HCT116 (cell line): ENCODE data around the gene PTHLH. TPM values are rescaled to one million over a fixed set of nuclear protein-coding genes. Genes with fewer than 3 reads are reported as not detected.

Source experiments
- ATAC-seq: fragments of 200-7000 bp; cut with Tn5 transposase; 2 replicates; pipeline ENCODE4 v1.9.1; 2020; ENCODE audit warnings: mild to moderate bottlenecking, moderate library complexity
- BruUV-seq: library from RNA; stranded (reverse); fragments of 400-500 nt; replicated peaks from 2 replicates; lab custom pipeline; 2021; lab: Mats Ljungman, UMichigan
- CTCF ChIA-PET: fragments of 300-600 bp; sonication (Branson Sonifier 250); formaldehyde crosslinking; loops from one replicate; lab custom pipeline; 2021; ENCODE audit warnings: antibody characterized with exemption; lab: Charles Lee
- POLR2A ChIA-PET: fragments of 300-600, 350-600 bp; sonication (Branson Sonifier 250); formaldehyde crosslinking; loops from one replicate; lab custom pipeline; 2021; ENCODE audit warnings: antibody characterized with exemption; lab: Charles Lee
- RAD21 ChIA-PET, 2 experiments: fragments of 300-600 bp; sonication (Branson Sonifier 250); formaldehyde crosslinking; loops; one replicate each; lab custom pipeline; 2023; ENCODE audit warnings: low total read pairs in 2 of 2; ENCODE audit not compliant: uncharacterized antibody in 2 of 2, unreplicated experiment in 2 of 2, low non-redundant PET in 1 of 2; lab: Charles Lee
- DNase-seq: peaks from one replicate; pipeline ENCODE4 v3.0.0-alpha.2; 2010; ENCODE audit warnings: low read depth, low spot score
- H2AFZ ChIP-seq: fragments of 200-600 bp; shearing (Covaris generic), sonication (generic); 2 replicates; pipeline ENCODE4 v1.6.1; 2017; ENCODE audit warnings: low read depth, mixed run types, mixed read lengths, antibody characterized with exemption, low read length; ENCODE audit not compliant: poor library complexity, severe bottlenecking
- H3K27ac ChIP-seq: 2 replicates; pipeline ENCODE4 v1.5.1; 2012; ENCODE audit warnings: low read depth, low read length
- H3K27me3 ChIP-seq: fragments of 200-600 bp; sonication (generic); 2 replicates; pipeline ENCODE4 v1.6.1; 2016; ENCODE audit warnings: mixed run types, low read length, mixed read lengths; ENCODE audit not compliant: insufficient read depth
- H3K36me3 ChIP-seq, 2 experiments: fragments of 200-500 bp in 1 of 2; fragments of 200-600 bp in 1 of 2; sonication (Bioruptor generic) in 1 of 2; sonication (generic) in 1 of 2; 2 replicates each; pipeline versions ENCODE4 v1.5.1 to v1.6.1; 2014 to 2016; ENCODE audit warnings: low read length in 2 of 2, inconsistent platforms in 1 of 2, mixed read lengths in 1 of 2, mixed run types in 1 of 2; ENCODE audit not compliant: insufficient read depth in 2 of 2, control insufficient read depth in 1 of 2
- H3K4me1 ChIP-seq, 2 experiments: fragments of 200-600 bp in 1 of 2; sonication (generic) in 1 of 2; 2 replicates each; pipeline versions ENCODE4 v1.5.1 to v1.6.1; 2012 to 2017; ENCODE audit warnings: low read length in 2 of 2, inconsistent platforms in 1 of 2, mild to moderate bottlenecking in 1 of 2, mixed read lengths in 1 of 2, mixed run types in 1 of 2, moderate library complexity in 1 of 2; ENCODE audit not compliant: insufficient read depth in 2 of 2, control insufficient read depth in 1 of 2
- H3K4me2 ChIP-seq: fragments of 200-600 bp; sonication (generic); 2 replicates; pipeline ENCODE4 v1.6.1; 2017; ENCODE audit warnings: mixed run types, low read length, mixed read lengths
- H3K4me3 ChIP-seq, 2 experiments: fragments of 200-600 bp in 1 of 2; sonication (generic) in 1 of 2; replicated peaks in 1 of 2; 2 replicates each; pipeline ENCODE4 v1.5.1; 2011 to 2016; ENCODE audit warnings: low read length in 2 of 2, control low read depth in 1 of 2, low read depth in 1 of 2, mild to moderate bottlenecking in 1 of 2, mixed read lengths in 1 of 2, mixed run types in 1 of 2
- H3K79me2 ChIP-seq: fragments of 200-600 bp; sonication (generic); 2 replicates; pipeline ENCODE4 v1.6.1; 2017; ENCODE audit warnings: mild to moderate bottlenecking, mixed run types, low read length, moderate library complexity, mixed read lengths; ENCODE audit not compliant: insufficient read depth
- H3K9ac ChIP-seq: fragments of 200-600 bp; sonication (generic); 2 replicates; pipeline ENCODE4 v1.6.1; 2016; ENCODE audit warnings: low read length, mixed read lengths
- H3K9me2 ChIP-seq: fragments of 200-600 bp; sonication (generic), shearing (Covaris generic); 2 replicates; pipeline ENCODE4 v1.6.1; 2017; ENCODE audit warnings: mixed run types, mild to moderate bottlenecking, moderate library complexity; ENCODE audit not compliant: insufficient read depth
- H3K9me3 ChIP-seq, 2 experiments: fragments of 200-500 bp in 1 of 2; fragments of 200-600 bp in 1 of 2; sonication (Bioruptor generic) in 1 of 2; sonication (generic) in 1 of 2; 2 replicates each; pipeline ENCODE4 v1.6.1; 2014 to 2017; ENCODE audit warnings: low read length in 2 of 2, mixed read lengths in 2 of 2, inconsistent platforms in 1 of 2, low read depth in 1 of 2, mild to moderate bottlenecking in 1 of 2, mixed run types in 1 of 2, moderate library complexity in 1 of 2; ENCODE audit not compliant: control insufficient read depth in 1 of 2, insufficient read depth in 1 of 2
- H4K20me1 ChIP-seq: fragments of 200-600 bp; sonication (generic), shearing (Covaris generic); 2 replicates; pipeline ENCODE4 v1.6.1; 2017; ENCODE audit warnings: mixed run types, mild to moderate bottlenecking, moderate library complexity; ENCODE audit not compliant: insufficient read depth
- CEBPB ChIP-seq: IDR thresholded peaks from 2 replicates; pipeline ENCODE4 v1.6.1; 2012; ENCODE audit warnings: low read depth
- ELF1 ChIP-seq: IDR thresholded peaks from 2 replicates; pipeline ENCODE4 v1.6.1; 2012; ENCODE audit warnings: low read depth, borderline replicate concordance
- EZH2 ChIP-seq: fragments of 200-600 bp; sonication (generic); IDR thresholded peaks from 2 replicates; pipeline ENCODE4 v1.6.1; 2017; ENCODE audit warnings: antibody characterized with exemption, mixed run types
- EZH2phosphoT487 ChIP-seq: fragments of 200-600 bp; IDR thresholded peaks from 2 replicates; pipeline ENCODE4 v1.6.1; 2018; ENCODE audit warnings: antibody characterized with exemption, borderline replicate concordance
- FOSL1 ChIP-seq: IDR thresholded peaks from 2 replicates; pipeline ENCODE4 v1.6.1; 2012; ENCODE audit warnings: low read depth
- MAX ChIP-seq: IDR thresholded peaks from 2 replicates; pipeline ENCODE4 v1.6.1; 2012
- POLR2AphosphoS5 ChIP-seq: IDR thresholded peaks from 2 replicates; pipeline ENCODE4 v1.6.1; 2011; ENCODE audit warnings: mild to moderate bottlenecking, low read depth, low read length, moderate library complexity
- SIN3A ChIP-seq: IDR thresholded peaks from 2 replicates; pipeline ENCODE4 v1.6.1; 2012; ENCODE audit warnings: low read depth
- SP1 ChIP-seq: IDR thresholded peaks from 2 replicates; pipeline ENCODE4 v1.6.1; 2012; ENCODE audit warnings: low read depth
- SRF ChIP-seq: IDR thresholded peaks from 2 replicates; pipeline ENCODE4 v1.6.1; 2012; ENCODE audit warnings: low read depth
- ZFX ChIP-seq: fragments of 450-650 bp; IDR thresholded peaks from 2 replicates; pipeline ENCODE4 v1.6.1; 2017
- ZNF274 ChIP-seq: fragments of 200-500 bp; sonication (Bioruptor generic); IDR thresholded peaks from 2 replicates; pipeline ENCODE4 v1.6.1; 2014; ENCODE audit warnings: mild to moderate bottlenecking, low read depth, low read length, inconsistent platforms
- intact Hi-C: fragments of 100-400 bp; cut with micrococcal nuclease; formaldehyde crosslinking; loops from 2 replicates; pipeline ENCODE4 v1.10.0; 2022
- total RNA-seq: library from RNA; stranded (reverse); gene quantifications from one replicate; pipeline ENCODE4 v1.2.1, GENCODE V29; 2021; ENCODE audit not compliant: unreplicated experiment
- TF ChIP-seq, protein P1 (sequence below), 3 experiments: fragments of 200-600 bp in 1 of 3; sonication (generic) in 1 of 3; IDR thresholded peaks in 2 of 3; conservative IDR thresholded peaks in 1 of 3; 2 replicates each; pipeline ENCODE4 v1.5.1; 2012 to 2017; ENCODE audit warnings: low read depth in 2 of 3, low read length in 2 of 3, antibody characterized with exemption in 1 of 3, borderline replicate concordance in 1 of 3, control low read depth in 1 of 3, mild to moderate bottlenecking in 1 of 3, mixed read lengths in 1 of 3, mixed run types in 1 of 3, moderate library complexity in 1 of 3; ENCODE audit not compliant: insufficient read depth in 1 of 3
- TF ChIP-seq, protein P2 (sequence below): IDR thresholded peaks from 2 replicates; pipeline ENCODE4 v1.6.1; 2012; ENCODE audit warnings: low read depth

Gene PTHLH
- total RNA-seq, 1 experiment from 2014 or later: not detected

- TF ChIP-seq EZH2phosphoT487 (no peak), FOSL1 (no peak), SIN3A (no peak), CEBPB (no peak), SP1 (no peak), EZH2 (no peak)
Measured at GRCh38 chr12:27953817-27954216, 18.7 kb downstream of the PTHLH start (continued).

DNA sequence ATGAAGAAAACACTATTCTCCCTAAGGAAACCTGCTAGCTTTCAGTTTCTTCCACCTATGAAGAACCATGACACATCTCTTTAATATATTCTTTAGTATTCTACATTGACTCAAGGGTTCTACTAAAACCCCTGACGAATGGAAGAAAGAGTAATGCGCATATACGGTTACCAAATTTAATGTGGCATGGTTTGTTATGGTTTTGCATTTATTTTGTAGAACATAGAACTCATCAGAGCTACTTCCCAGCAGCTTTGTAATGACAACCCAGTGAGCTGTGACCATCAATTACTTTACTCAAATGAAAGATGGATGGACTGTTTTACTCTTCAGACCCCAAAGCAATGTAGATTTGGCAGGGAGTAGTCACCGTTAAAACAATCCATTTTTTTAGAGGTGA lies 19.2 kb downstream of the PTHLH start:
- H3K4me2 ChIP-seq: no peak overlapping the region
- no peak overlapping the region for H3K4me3 ChIP-seq
- POLR2A ChIA-PET: no interaction called here
- RAD21 ChIA-PET: no interaction called here
- H2AFZ ChIP-seq: no peak overlapping the region
- no peaks in the 10 kb centered on the region for H4K20me1 ChIP-seq
- no peak overlapping the region for H3K9ac ChIP-seq
- no peaks in the 10 kb centered on the region for H3K9me2 ChIP-seq
- H3K79me2 ChIP-seq: no peaks in the 10 kb centered on the region
- no peaks in the 10 kb centered on the region for H3K36me3 ChIP-seq
- no peak for TF ChIP-seq ZFX
- no peak for TF ChIP-seq SRF
- TF ChIP-seq POLR2AphosphoS5: no peak
- TF ChIP-seq, protein P1, sequence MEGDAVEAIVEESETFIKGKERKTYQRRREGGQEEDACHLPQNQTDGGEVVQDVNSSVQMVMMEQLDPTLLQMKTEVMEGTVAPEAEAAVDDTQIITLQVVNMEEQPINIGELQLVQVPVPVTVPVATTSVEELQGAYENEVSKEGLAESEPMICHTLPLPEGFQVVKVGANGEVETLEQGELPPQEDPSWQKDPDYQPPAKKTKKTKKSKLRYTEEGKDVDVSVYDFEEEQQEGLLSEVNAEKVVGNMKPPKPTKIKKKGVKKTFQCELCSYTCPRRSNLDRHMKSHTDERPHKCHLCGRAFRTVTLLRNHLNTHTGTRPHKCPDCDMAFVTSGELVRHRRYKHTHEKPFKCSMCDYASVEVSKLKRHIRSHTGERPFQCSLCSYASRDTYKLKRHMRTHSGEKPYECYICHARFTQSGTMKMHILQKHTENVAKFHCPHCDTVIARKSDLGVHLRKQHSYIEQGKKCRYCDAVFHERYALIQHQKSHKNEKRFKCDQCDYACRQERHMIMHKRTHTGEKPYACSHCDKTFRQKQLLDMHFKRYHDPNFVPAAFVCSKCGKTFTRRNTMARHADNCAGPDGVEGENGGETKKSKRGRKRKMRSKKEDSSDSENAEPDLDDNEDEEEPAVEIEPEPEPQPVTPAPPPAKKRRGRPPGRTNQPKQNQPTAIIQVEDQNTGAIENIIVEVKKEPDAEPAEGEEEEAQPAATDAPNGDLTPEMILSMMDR (IDR thresholded peaks at IDR 0.05 in 2 of 3, conservative IDR thresholded peaks at IDR 0.05 in 1 of 3; ENCODE audit: borderline replicate concordance in 1 of 3, insufficient read depth in 1 of 3, low read depth in 2 of 3, low read length in 2 of 3): no peak
- no peak for TF ChIP-seq SIN3A
- TF ChIP-seq, protein P2, sequence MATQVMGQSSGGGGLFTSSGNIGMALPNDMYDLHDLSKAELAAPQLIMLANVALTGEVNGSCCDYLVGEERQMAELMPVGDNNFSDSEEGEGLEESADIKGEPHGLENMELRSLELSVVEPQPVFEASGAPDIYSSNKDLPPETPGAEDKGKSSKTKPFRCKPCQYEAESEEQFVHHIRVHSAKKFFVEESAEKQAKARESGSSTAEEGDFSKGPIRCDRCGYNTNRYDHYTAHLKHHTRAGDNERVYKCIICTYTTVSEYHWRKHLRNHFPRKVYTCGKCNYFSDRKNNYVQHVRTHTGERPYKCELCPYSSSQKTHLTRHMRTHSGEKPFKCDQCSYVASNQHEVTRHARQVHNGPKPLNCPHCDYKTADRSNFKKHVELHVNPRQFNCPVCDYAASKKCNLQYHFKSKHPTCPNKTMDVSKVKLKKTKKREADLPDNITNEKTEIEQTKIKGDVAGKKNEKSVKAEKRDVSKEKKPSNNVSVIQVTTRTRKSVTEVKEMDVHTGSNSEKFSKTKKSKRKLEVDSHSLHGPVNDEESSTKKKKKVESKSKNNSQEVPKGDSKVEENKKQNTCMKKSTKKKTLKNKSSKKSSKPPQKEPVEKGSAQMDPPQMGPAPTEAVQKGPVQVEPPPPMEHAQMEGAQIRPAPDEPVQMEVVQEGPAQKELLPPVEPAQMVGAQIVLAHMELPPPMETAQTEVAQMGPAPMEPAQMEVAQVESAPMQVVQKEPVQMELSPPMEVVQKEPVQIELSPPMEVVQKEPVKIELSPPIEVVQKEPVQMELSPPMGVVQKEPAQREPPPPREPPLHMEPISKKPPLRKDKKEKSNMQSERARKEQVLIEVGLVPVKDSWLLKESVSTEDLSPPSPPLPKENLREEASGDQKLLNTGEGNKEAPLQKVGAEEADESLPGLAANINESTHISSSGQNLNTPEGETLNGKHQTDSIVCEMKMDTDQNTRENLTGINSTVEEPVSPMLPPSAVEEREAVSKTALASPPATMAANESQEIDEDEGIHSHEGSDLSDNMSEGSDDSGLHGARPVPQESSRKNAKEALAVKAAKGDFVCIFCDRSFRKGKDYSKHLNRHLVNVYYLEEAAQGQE: no peak
- TF ChIP-seq MAX: no peak
- no peak for TF ChIP-seq ZNF274
- no peak for TF ChIP-seq EZH2phosphoT487
- TF ChIP-seq ELF1: no peak
- TF ChIP-seq FOSL1: no peak
- CTCF ChIA-PET: interaction anchor here (3.7 kb wide), 1 partner anchor 13 kb away, joined by 12 read pairs; no protein-coding TSS in a partner anchor
- no peak for ATAC-seq
- H3K27ac ChIP-seq: no peak overlapping the region
- no peaks in the 10 kb centered on the region for H3K9me3 ChIP-seq
- BruUV-seq: no TSS peak
- intact Hi-C loops: no loop called here
- no peaks in the 10 kb centered on the region for H3K27me3 ChIP-seq
- no peak for DNase-seq
- no peaks in the 10 kb centered on the region for H3K4me1 ChIP-seq
